Measurements from ENCODE around the gene TACO1. TPM values are rescaled to one million over a fixed set of nuclear protein-coding genes. Genes with fewer than 3 reads are reported as not detected.

TACO1 gene
- total and polyA plus RNA-seq, 2 experiments from 2014 or later, result 7.9 to 22.3 TPM

- H2AFZ ChIP-seq, result peak overlapping the region; percentile 77; the same call in 1 of the 2 replicates
- in situ Hi-C loops (cut with MboI), result no loop called here
- peak overlapping the region; percentile 100 for H3K4me2 ChIP-seq (ENCODE audit: unreplicated experiment)
- no peaks in the 10 kb centered on the region for H3K27me3 ChIP-seq (replicated peaks; ENCODE audit: insufficient read depth)
- H3K9me2 ChIP-seq (ENCODE audit: insufficient read depth), result no peaks in the 10 kb centered on the region
- no peak for TF ChIP-seq EZH2 (IDR thresholded peaks at IDR 0.05; ENCODE audit: insufficient read depth, poor library complexity, severe bottlenecking)
- peak overlapping the region; percentile 83 for H3K9ac ChIP-seq
- H3K79me2 ChIP-seq (ENCODE audit: insufficient read depth), result peaks cover 60% of the 10 kb centered on the region
- no peaks in the 10 kb centered on the region for H3K9me3 ChIP-seq (ENCODE audit: low read depth)
- no peak for DNase-seq
- peaks cover 26% of the 10 kb centered on the region; the same call in 1 of the 2 replicates for H3F3A ChIP-seq (ENCODE audit: insufficient read depth)
- H3K4me1 ChIP-seq (ENCODE audit: insufficient read depth), result peaks cover 36% of the 10 kb centered on the region
- peak overlapping the region; percentile 54 for H3K27ac ChIP-seq
- H4K20me1 ChIP-seq (ENCODE audit: insufficient read depth), result 0 out of 2 replicates have a peak, but pooled peaks cover 3% of the 10 kb centered on the region
- WGBS, 2 experiments (ENCODE audit: low coverage in 1 of 2, low lambda C conversion rate in 2 of 2, missing lambda C conversion rate in 2 of 2), result 41 to 47% methylated on average over 7 of the region's 7 CpGs
- H3K4me3 ChIP-seq, result peak overlapping the region; percentile 99
- no peaks in the 10 kb centered on the region for H3K36me3 ChIP-seq (ENCODE audit: low read depth)
Measured at GRCh38 chr17:63623786-63624530, 23.3 kb downstream of the TACO1 start.

GRCh38 chr17:63624531-63624880 is 23.8 kb downstream of the TACO1 start:
- Histone ChIP-seq H4K20me1 (ENCODE audit: insufficient read depth) (0 out of 2 replicates have a peak, but pooled peaks cover 3% of the 10 kb centered on the region), H2AFZ (no peak overlapping the region), H3K27me3 (replicated peaks; ENCODE audit: insufficient read depth) (no peaks in the 10 kb centered on the region), H3F3A (ENCODE audit: insufficient read depth) (peaks cover 26% of the 10 kb centered on the region; the same call in 1 of the 2 replicates), H3K9ac (no peak overlapping the region), H3K4me3 (peak overlapping the region; percentile 99), H3K4me1 (ENCODE audit: insufficient read depth) (peaks cover 36% of the 10 kb centered on the region), H3K36me3 (ENCODE audit: low read depth) (no peaks in the 10 kb centered on the region; the same call in 1 of the 2 replicates), H3K27ac (no peak overlapping the region), H3K9me2 (ENCODE audit: insufficient read depth) (no peaks in the 10 kb centered on the region), H3K9me3 (ENCODE audit: low read depth) (no peaks in the 10 kb centered on the region), H3K4me2 (ENCODE audit: unreplicated experiment) (peak overlapping the region; percentile 100), H3K79me2 (ENCODE audit: insufficient read depth) (peaks cover 65% of the 10 kb centered on the region)
- DNase-seq, result no peak
- WGBS, 2 experiments (ENCODE audit: low coverage in 1 of 2, low lambda C conversion rate in 2 of 2, missing lambda C conversion rate in 2 of 2), result 38 to 71% methylated on average over 1 of the region's 1 CpG
- TF ChIP-seq EZH2 (IDR thresholded peaks at IDR 0.05; ENCODE audit: insufficient read depth, poor library complexity, severe bottlenecking) (no peak), EZH2phosphoT487 (IDR thresholded peaks at IDR 0.05; ENCODE audit: insufficient read depth, low read depth) (no peak)
- in situ Hi-C loops (cut with MboI), result no loop called here

- peaks cover 22% of the 10 kb centered on the region; the same call in 1 of the 2 replicates for H3F3A ChIP-seq (ENCODE audit: insufficient read depth)
- H4K20me1 ChIP-seq (ENCODE audit: insufficient read depth), result 0 out of 2 replicates have a peak, but pooled peaks cover 3% of the 10 kb centered on the region
- H3K4me1 ChIP-seq (ENCODE audit: insufficient read depth), result peaks cover 36% of the 10 kb centered on the region
- peak overlapping the region; percentile 62 for H3K27ac ChIP-seq
- TF ChIP-seq EZH2 (IDR thresholded peaks at IDR 0.05; ENCODE audit: insufficient read depth, poor library complexity, severe bottlenecking), result no peak
- TF ChIP-seq EZH2phosphoT487 (IDR thresholded peaks at IDR 0.05; ENCODE audit: insufficient read depth, low read depth), result no peak
- H2AFZ ChIP-seq, result peak overlapping the region; percentile 57
- in situ Hi-C loops (cut with MboI), result no loop called here
- peak overlapping the region; percentile 72 for H3K4me2 ChIP-seq (ENCODE audit: unreplicated experiment)
- peak overlapping the region; percentile 52 for H3K9ac ChIP-seq
- no peaks in the 10 kb centered on the region; the same call in 1 of the 2 replicates for H3K36me3 ChIP-seq (ENCODE audit: low read depth)
- 51 to 53% methylated on average over 4 of the region's 4 CpGs for WGBS, 2 experiments (ENCODE audit: low coverage in 1 of 2, low lambda C conversion rate in 2 of 2, missing lambda C conversion rate in 2 of 2)
- H3K4me3 ChIP-seq, result peak overlapping the region; percentile 60
- peak; percentile 77 for DNase-seq
- no peaks in the 10 kb centered on the region for H3K9me3 ChIP-seq (ENCODE audit: low read depth)
- peaks cover 87% of the 10 kb centered on the region for H3K79me2 ChIP-seq (ENCODE audit: insufficient read depth)
- H3K9me2 ChIP-seq (ENCODE audit: insufficient read depth), result no peaks in the 10 kb centered on the region
- H3K27me3 ChIP-seq (replicated peaks; ENCODE audit: insufficient read depth), result no peaks in the 10 kb centered on the region
Measured at GRCh38 chr17:63626551-63627180, 26.0 kb downstream of the TACO1 start.

- H3K79me2 ChIP-seq (ENCODE audit: insufficient read depth), result peaks cover 85% of the 10 kb centered on the region
- no peaks in the 10 kb centered on the region for H3K9me3 ChIP-seq (ENCODE audit: low read depth)
- no peak overlapping the region for H3K9ac ChIP-seq
Measured at GRCh38 chr17:63629627-63630026, 28.9 kb downstream of the TACO1 start.

More at GRCh38 chr17:63629627-63630026, 28.9 kb downstream of the TACO1 start:
- Histone ChIP-seq H3K4me3 (no peak overlapping the region), H2AFZ (no peak overlapping the region), H3K27me3 (replicated peaks; ENCODE audit: insufficient read depth) (no peaks in the 10 kb centered on the region), H3K4me1 (ENCODE audit: insufficient read depth) (peaks cover 24% of the 10 kb centered on the region), H4K20me1 (ENCODE audit: insufficient read depth) (0 out of 2 replicates have a peak, but pooled peaks cover 2% of the 10 kb centered on the region), H3K9me2 (ENCODE audit: insufficient read depth) (no peaks in the 10 kb centered on the region), H3K4me2 (ENCODE audit: unreplicated experiment) (no peak overlapping the region), H3K36me3 (ENCODE audit: low read depth) (peaks cover 9% of the 10 kb centered on the region), H3K27ac (no peak overlapping the region), H3F3A (ENCODE audit: insufficient read depth) (peaks cover 14% of the 10 kb centered on the region; the same call in 1 of the 2 replicates)
- in situ Hi-C loops (cut with MboI), result no loop called here
- no peak for DNase-seq
- 40 to 47% methylated on average over 1 of the region's 1 CpG for WGBS, 2 experiments (ENCODE audit: low coverage in 1 of 2, low lambda C conversion rate in 2 of 2, missing lambda C conversion rate in 2 of 2)
- TF ChIP-seq EZH2 (IDR thresholded peaks at IDR 0.05; ENCODE audit: insufficient read depth, poor library complexity, severe bottlenecking) (no peak), EZH2phosphoT487 (IDR thresholded peaks at IDR 0.05; ENCODE audit: insufficient read depth, low read depth) (no peak)

Measured in GM23248 (cell line).